Stomach (tissue), 9 donors: ENCODE measurements around the gene SMPDL3A. TPM values are rescaled to one million over a fixed set of nuclear protein-coding genes. Genes with fewer than 3 reads are reported as not detected.

Experiments
- DNase-seq, 2 donors: peaks; one replicate each; pipeline versions ENCODE4 v3.0.0 to v3.0.0-alpha.2; 2013 to 2019
- H3K27ac ChIP-seq, 5 donors: fragments of 200-600 bp in 4 of 5; sonication (generic) in 4 of 5; one replicate each; pipeline ENCODE4 v1.5.1; 2013 to 2019; ENCODE audit warnings: mild to moderate bottlenecking in 1 of 5, moderate library complexity in 1 of 5
- H3K27me3 ChIP-seq, 3 donors: fragments of 200-600 bp; sonication (generic); one replicate each; pipeline ENCODE4 v1.5.1; 2017 to 2019; ENCODE audit warnings: mixed run types in 1 of 3
- H3K36me3 ChIP-seq, 4 donors: fragments of 200-600 bp; sonication (generic); 1 replicate in 3 of 4; 2 replicates in 1 of 4; pipeline ENCODE4 v1.5.1; 2016 to 2019
- H3K4me1 ChIP-seq, 4 donors: fragments of 200-600 bp; sonication (generic); one replicate each; pipeline ENCODE4 v1.5.1; 2016 to 2019
- H3K4me3 ChIP-seq, 4 donors: fragments of 200-600 bp; sonication (generic) in 3 of 4; one replicate each; pipeline ENCODE4 v1.5.1; 2016 to 2019; ENCODE audit warnings: mild to moderate bottlenecking in 1 of 4
- H3K9me3 ChIP-seq, 4 donors: fragments of 200-600 bp; sonication (generic); one replicate each; pipeline ENCODE4 v1.5.1; 2016 to 2019
- EP300 ChIP-seq: sonication (generic); formaldehyde crosslinking; IDR thresholded peaks from one replicate; pipeline ENCODE4 v1.6.1; 2017; ENCODE audit warnings: antibody characterized with exemption
- POLR2A ChIP-seq, 4 donors: fragments of 450-650 bp; IDR thresholded peaks; one replicate each; pipeline ENCODE4 v1.6.1; 2016; ENCODE audit warnings: antibody characterized with exemption in 4 of 4, control low read depth in 2 of 4, mild to moderate bottlenecking in 1 of 4, moderate library complexity in 1 of 4
- POLR2AphosphoS5 ChIP-seq, 3 donors: sonication (generic); formaldehyde crosslinking; IDR thresholded peaks; one replicate each; pipeline ENCODE4 v1.6.1; 2016; ENCODE audit warnings: antibody characterized with exemption in 3 of 3
- WGBS, 5 donors: extraction: QIAGEN DNeasy Blood & Tissue Kit in 3 of 5; methylation state at CpG; one replicate each; pipeline versions ENCODE4 v1.1.5 to v1.1.7; 2013 to 2018; 5-methylcytosine and 5-hydroxymethylcytosine counted together
- intact Hi-C: fragments of 100-400 bp; cut with DNase I; formaldehyde crosslinking; loops from one replicate; pipeline ENCODE4 v1.15.1; 2023; ENCODE audit warnings: low total_unique reads
- polyA plus RNA-seq, 3 donors: library from polyadenylated mRNA; stranded (reverse); fragments of 200-250 nt; gene quantifications; one replicate each; pipeline ENCODE4 v1.2.3, GENCODE V29; 2013
- total RNA-seq, 5 donors: library from RNA; depleted of rRNA; stranded (reverse); fragments of >200 nt; gene quantifications; one replicate each; pipeline versions ENCODE4 v1.1.0 to v1.2.3, GENCODE V29; 2014 to 2016
- TF ChIP-seq, protein P1 (sequence below), 7 experiments: fragments of 450-650 bp in 4 of 7; fragments of 200-600 bp in 3 of 7; sonication (generic) in 3 of 7; IDR thresholded peaks; one replicate each; pipeline ENCODE4 v1.5.1; 2016 to 2019; ENCODE audit warnings: antibody characterized with exemption in 7 of 7, control low read depth in 2 of 7, mild to moderate bottlenecking in 1 of 7
- donor health status: healthy with polysubstance abuse.
- donor health status: Bipolar disorder and iron deficiency.
- donor health status: healthy.

SMPDL3A gene
- total and polyA plus RNA-seq, 8 donors = 4.5 to 34.2 (median 16.7) TPM

DNA sequence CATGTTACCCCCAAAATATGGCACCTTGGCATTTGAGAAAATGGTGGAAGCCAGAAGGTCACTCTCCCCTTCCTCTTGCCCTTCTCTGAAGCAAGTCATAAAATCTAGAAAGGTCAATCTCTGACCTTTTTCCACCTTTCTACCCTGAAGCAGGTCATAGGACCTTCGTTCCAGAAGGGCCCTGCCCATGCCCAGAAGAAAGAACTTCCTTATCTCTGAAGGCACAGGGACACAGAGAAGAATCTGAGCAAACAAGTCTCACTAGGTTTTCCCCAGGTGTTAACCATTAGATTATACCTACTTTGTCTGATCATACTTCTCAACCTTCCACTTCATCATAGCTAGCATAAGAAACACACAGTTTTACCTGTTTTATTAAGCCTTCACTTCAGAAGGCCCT is 42.5 kb downstream of the SMPDL3A start:
- 31 to 67% (median 64%) methylated on average over 1 of the region's 1 CpG for WGBS, 5 donors
- DNase-seq = no peak
- intact Hi-C loops = no loop called here
- Histone ChIP-seq H3K27me3 (no peaks in the 10 kb centered on the region), H3K4me1 (no peaks in the 10 kb centered on the region), H3K4me3 (no peak overlapping the region), H3K9me3 (no peaks in the 10 kb centered on the region), H3K36me3 (no peaks in the 10 kb centered on the region), H3K27ac (no peak overlapping the region)
- TF ChIP-seq EP300 (no peak), POLR2AphosphoS5 (IDR thresholded peaks at IDR 0.05) (no peak), POLR2A (IDR thresholded peaks at IDR 0.05) (no peak)

GRCh38 chr6:122832459-122832858 is 43.4 kb downstream of the SMPDL3A start:
- no peaks in the 10 kb centered on the region for H3K36me3 ChIP-seq
- no peak overlapping the region for H3K4me3 ChIP-seq
- WGBS, 5 donors = 71 to 83% (median 80%) methylated on average over 3 of the region's 3 CpGs
- no peak for DNase-seq
- no peaks in the 10 kb centered on the region for H3K27me3 ChIP-seq
- no peak overlapping the region for H3K27ac ChIP-seq
- H3K4me1 ChIP-seq = no peaks in the 10 kb centered on the region
- H3K9me3 ChIP-seq = no peaks in the 10 kb centered on the region
- no peak for TF ChIP-seq EP300
- no peak for TF ChIP-seq POLR2AphosphoS5 (IDR thresholded peaks at IDR 0.05)
- TF ChIP-seq, protein P1, sequence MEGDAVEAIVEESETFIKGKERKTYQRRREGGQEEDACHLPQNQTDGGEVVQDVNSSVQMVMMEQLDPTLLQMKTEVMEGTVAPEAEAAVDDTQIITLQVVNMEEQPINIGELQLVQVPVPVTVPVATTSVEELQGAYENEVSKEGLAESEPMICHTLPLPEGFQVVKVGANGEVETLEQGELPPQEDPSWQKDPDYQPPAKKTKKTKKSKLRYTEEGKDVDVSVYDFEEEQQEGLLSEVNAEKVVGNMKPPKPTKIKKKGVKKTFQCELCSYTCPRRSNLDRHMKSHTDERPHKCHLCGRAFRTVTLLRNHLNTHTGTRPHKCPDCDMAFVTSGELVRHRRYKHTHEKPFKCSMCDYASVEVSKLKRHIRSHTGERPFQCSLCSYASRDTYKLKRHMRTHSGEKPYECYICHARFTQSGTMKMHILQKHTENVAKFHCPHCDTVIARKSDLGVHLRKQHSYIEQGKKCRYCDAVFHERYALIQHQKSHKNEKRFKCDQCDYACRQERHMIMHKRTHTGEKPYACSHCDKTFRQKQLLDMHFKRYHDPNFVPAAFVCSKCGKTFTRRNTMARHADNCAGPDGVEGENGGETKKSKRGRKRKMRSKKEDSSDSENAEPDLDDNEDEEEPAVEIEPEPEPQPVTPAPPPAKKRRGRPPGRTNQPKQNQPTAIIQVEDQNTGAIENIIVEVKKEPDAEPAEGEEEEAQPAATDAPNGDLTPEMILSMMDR (IDR thresholded peaks at IDR 0.05) = no peak
- no peak for TF ChIP-seq POLR2A (IDR thresholded peaks at IDR 0.05)
- intact Hi-C loops = no loop called here

GRCh38 chr6:122833021-122833491 is 44.0 kb downstream of the SMPDL3A start:
- Histone ChIP-seq H3K27me3 (no peaks in the 10 kb centered on the region), H3K4me1 (no peaks in the 10 kb centered on the region), H3K4me3 (no peak overlapping the region), H3K27ac (no peak overlapping the region), H3K9me3 (no peaks in the 10 kb centered on the region), H3K36me3 (no peaks in the 10 kb centered on the region)
- DNase-seq = peak in 1 of 2 donors; percentile 5
- WGBS, 5 donors = 83 to 93% (median 89%) methylated on average over 7 of the region's 7 CpGs
- TF ChIP-seq POLR2AphosphoS5 (IDR thresholded peaks at IDR 0.05) = no peak
- TF ChIP-seq EP300 = no peak
- TF ChIP-seq POLR2A (IDR thresholded peaks at IDR 0.05) = no peak
- TF ChIP-seq, protein P1 (IDR thresholded peaks at IDR 0.05) = no peak
- intact Hi-C loops = no loop called here

DNA sequence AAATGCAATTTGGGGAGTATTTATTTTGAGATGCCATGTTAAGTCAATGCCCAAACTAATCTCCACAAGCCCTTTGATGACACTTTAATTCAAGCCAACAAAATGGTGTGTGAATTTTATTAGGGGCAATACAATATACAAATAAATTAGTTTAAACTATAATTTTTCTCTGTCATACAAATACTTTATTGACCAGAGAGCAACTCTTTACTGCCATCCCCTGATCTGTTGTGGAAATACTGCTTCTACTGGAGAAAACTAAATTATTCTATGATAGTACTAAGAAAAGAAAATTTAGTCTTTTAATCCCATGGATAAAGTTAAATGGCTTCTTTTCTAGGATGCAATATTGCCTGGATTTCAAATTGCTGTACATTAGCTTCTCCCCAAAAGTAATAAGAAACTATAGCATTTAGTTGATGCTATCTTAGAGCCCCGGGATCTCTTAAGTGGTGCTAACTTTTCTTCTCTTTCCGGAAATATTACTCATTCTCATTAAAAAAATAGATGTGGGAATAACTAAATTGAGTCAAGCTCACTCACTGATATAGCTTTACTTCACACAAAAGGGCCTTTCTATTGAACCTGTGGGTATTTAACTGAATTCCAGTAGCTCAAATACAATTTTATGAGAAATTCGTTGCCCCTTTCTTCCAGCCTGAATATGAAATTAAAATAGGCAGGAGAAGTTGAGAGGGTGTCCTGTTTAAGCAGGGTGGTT is 49.2 kb downstream of the SMPDL3A start:
- TF ChIP-seq, protein P1 (IDR thresholded peaks at IDR 0.05) = peak in 3 of 7 experiments; percentile 38 to 42 (median 39)
- TF ChIP-seq EP300 = no peak
- Histone ChIP-seq H3K36me3 (no peaks in the 10 kb centered on the region), H3K27ac (no peak overlapping the region), H3K27me3 (no peaks in the 10 kb centered on the region), H3K4me1 (no peaks in the 10 kb centered on the region), H3K4me3 (no peak overlapping the region), H3K9me3 (no peaks in the 10 kb centered on the region)
- intact Hi-C loops = loop anchor here (5.0 kb wide), 1 partner anchor 91 kb away; no protein-coding TSS in a partner anchor
- DNase-seq = peak in 1 of 2 donors; percentile 47
- WGBS, 5 donors = 65 to 72% (median 68%) methylated on average over 3 of the region's 3 CpGs

DNA sequence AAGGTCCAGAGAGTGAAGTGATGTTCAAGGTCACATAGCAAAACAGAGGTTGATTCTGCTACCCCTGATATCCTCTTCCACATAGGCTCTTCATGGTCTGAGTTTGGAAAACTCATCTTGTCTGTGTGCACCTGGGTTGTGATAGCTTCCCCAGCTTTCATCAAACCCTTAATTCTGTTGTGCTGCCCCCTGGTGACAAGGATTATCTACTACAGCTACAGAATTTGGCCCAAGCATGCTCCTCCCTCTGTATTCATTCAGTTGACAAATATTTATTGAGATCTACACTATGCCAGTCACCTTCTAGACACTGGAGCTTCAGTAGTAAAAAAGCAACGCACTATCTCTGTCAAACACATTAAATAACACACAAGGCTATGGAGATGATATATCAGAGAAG is 50.4 kb downstream of the SMPDL3A start:
- Histone ChIP-seq H3K27ac (no peak overlapping the region), H3K36me3 (no peaks in the 10 kb centered on the region), H3K9me3 (no peaks in the 10 kb centered on the region), H3K4me3 (no peak overlapping the region), H3K4me1 (no peaks in the 10 kb centered on the region), H3K27me3 (no peaks in the 10 kb centered on the region)
- peak; percentile 67 to 78 for DNase-seq
- TF ChIP-seq, protein P1 (IDR thresholded peaks at IDR 0.05) = peak in 5 of 7 experiments; percentile 47 to 89 (median 69)
- TF ChIP-seq POLR2A (IDR thresholded peaks at IDR 0.05) = no peak
- WGBS, 5 donors = 0 to 6% (median 1%) methylated on average over 1 of the region's 1 CpG
- intact Hi-C loops = loop anchor here (5.0 kb wide), 1 partner anchor 92 kb away; no protein-coding TSS in a partner anchor
